GM23248 (cell line): ENCODE measurements around the gene LGI4. TPM values are rescaled to one million over a fixed set of nuclear protein-coding genes. Genes with fewer than 3 reads are reported as not detected.

Source experiments
- DNase-seq: peaks from one replicate; pipeline ENCODE4 v3.0.0-alpha.2; 2015
- H2AFZ ChIP-seq: fragments of 200-600 bp; sonication (generic); 2 replicates; pipeline ENCODE4 v1.6.1; 2016; ENCODE audit warnings: antibody characterized with exemption
- H3F3A ChIP-seq: fragments of 200-600 bp; sonication (generic); 2 replicates; pipeline ENCODE4 v1.6.1; 2016; ENCODE audit warnings: mild to moderate bottlenecking, antibody characterized with exemption, mixed run types; ENCODE audit not compliant: insufficient read depth
- H3K27ac ChIP-seq: fragments of 200-600 bp; sonication (generic); 2 replicates; pipeline ENCODE4 v1.5.1; 2016; ENCODE audit warnings: mild to moderate bottlenecking
- H3K27me3 ChIP-seq: fragments of 200-600 bp; sonication (generic); replicated peaks from 2 replicates; pipeline ENCODE4 v1.6.1; 2016; ENCODE audit warnings: mild to moderate bottlenecking; ENCODE audit not compliant: insufficient read depth
- H3K36me3 ChIP-seq: fragments of 200-600 bp; sonication (generic); 2 replicates; pipeline ENCODE4 v1.6.1; 2016; ENCODE audit warnings: low read depth, mild to moderate bottlenecking
- H3K4me1 ChIP-seq: fragments of 200-600 bp; sonication (generic); 2 replicates; pipeline ENCODE4 v1.6.1; 2016; ENCODE audit warnings: mild to moderate bottlenecking; ENCODE audit not compliant: insufficient read depth
- H3K4me2 ChIP-seq: fragments of 200-600 bp; sonication (generic); one replicate; pipeline ENCODE4 v1.6.1; 2016; ENCODE audit warnings: mild to moderate bottlenecking; ENCODE audit not compliant: unreplicated experiment
- H3K4me3 ChIP-seq: fragments of 200-600 bp; sonication (generic); 2 replicates; pipeline ENCODE4 v1.5.1; 2016; ENCODE audit warnings: mild to moderate bottlenecking
- H3K79me2 ChIP-seq: fragments of 200-600 bp; sonication (generic); 2 replicates; pipeline ENCODE4 v1.6.1; 2016; ENCODE audit warnings: mild to moderate bottlenecking; ENCODE audit not compliant: insufficient read depth
- H3K9ac ChIP-seq: fragments of 200-600 bp; sonication (generic); 2 replicates; pipeline ENCODE4 v1.6.1; 2016; ENCODE audit warnings: mild to moderate bottlenecking
- H3K9me2 ChIP-seq: fragments of 200-600 bp; sonication (generic); 2 replicates; pipeline ENCODE4 v1.6.1; 2016; ENCODE audit warnings: mixed run types, mild to moderate bottlenecking, moderate library complexity; ENCODE audit not compliant: insufficient read depth
- H3K9me3 ChIP-seq: fragments of 200-600 bp; sonication (generic); one replicate; pipeline ENCODE4 v1.6.1; 2017; ENCODE audit warnings: low read depth
- H4K20me1 ChIP-seq: fragments of 200-600 bp; sonication (generic); 2 replicates; pipeline ENCODE4 v1.6.0; 2016; ENCODE audit not compliant: insufficient read depth
- EZH2 ChIP-seq: fragments of 200-600 bp; sonication (generic); IDR thresholded peaks from 2 replicates; pipeline ENCODE4 v1.6.1; 2018; ENCODE audit warnings: antibody characterized with exemption, mild to moderate bottlenecking; ENCODE audit not compliant: insufficient read depth, poor library complexity, severe bottlenecking
- EZH2phosphoT487 ChIP-seq: fragments of 200-600 bp; sonication (generic); IDR thresholded peaks from 2 replicates; pipeline ENCODE4 v1.6.1; 2018; ENCODE audit warnings: antibody characterized with exemption, moderate library complexity, mild to moderate bottlenecking, low read depth; ENCODE audit not compliant: insufficient read depth
- WGBS, 2 experiments: methylation state at CpG; one replicate each; pipeline ENCODE4 v1.1.6; 2015 to 2017; ENCODE audit warnings: low lambda C conversion rate in 2 of 2, low coverage in 1 of 2; ENCODE audit errors: missing lambda C conversion rate in 2 of 2; 5-methylcytosine and 5-hydroxymethylcytosine counted together
- in situ Hi-C: fragments of 300-500 bp; cut with MboI; formaldehyde crosslinking; loops from 2 replicates; pipeline ENCODE4 v1.15.0; 2020
- polyA plus RNA-seq: library from polyadenylated mRNA; unstranded; fragments of >200 nt; fragmentation: Nextera tagmentation; extraction: Ambion mirVana; gene quantifications from 2 replicates; pipeline ENCODE4 v1.2.1, GENCODE V29; 2016
- total RNA-seq: library from RNA; depleted of rRNA; stranded (reverse); fragments of >200 nt; shearing (Covaris generic); gene quantifications from 2 replicates; pipeline ENCODE4 v1.2.3, GENCODE V29; 2014

The LGI4 gene
- total and polyA plus RNA-seq, 2 experiments from 2014 or later = 0.06 to 0.86 TPM

GRCh38 chr19:35081201-35081600, 53.7 kb downstream of the LGI4 start:
- Histone ChIP-seq H3K36me3 (no peaks in the 10 kb centered on the region), H3K27ac (no peak overlapping the region), H3F3A (no peaks in the 10 kb centered on the region), H3K4me2 (no peak overlapping the region), H3K9me2 (no peaks in the 10 kb centered on the region), H3K79me2 (no peaks in the 10 kb centered on the region), H3K9me3 (no peaks in the 10 kb centered on the region), H3K4me1 (no peaks in the 10 kb centered on the region), H3K27me3 (peaks cover 7% of the 10 kb centered on the region; the same call in 1 of the 2 replicates), H3K9ac (no peak overlapping the region), H4K20me1 (no peaks in the 10 kb centered on the region), H2AFZ (no peak overlapping the region), H3K4me3 (no peak overlapping the region)
- 59 to 73% methylated on average over 6 of the region's 6 CpGs for WGBS, 2 experiments
- in situ Hi-C loops = no loop called here
- DNase-seq = no peak
- TF ChIP-seq EZH2 (no peak), EZH2phosphoT487 (no peak)

- in situ Hi-C loops = no loop called here
Observed at GRCh38 chr19:35080613-35081170, 54.2 kb downstream of the LGI4 start.

GRCh38 chr19:35079826-35080225, 55.0 kb downstream of the LGI4 start:
- no peak for DNase-seq
- Histone ChIP-seq H2AFZ (no peak overlapping the region), H3K4me1 (no peaks in the 10 kb centered on the region), H3K36me3 (no peaks in the 10 kb centered on the region), H3K9me2 (no peaks in the 10 kb centered on the region), H4K20me1 (no peaks in the 10 kb centered on the region), H3K4me3 (no peak overlapping the region), H3K9ac (no peak overlapping the region), H3K4me2 (no peak overlapping the region), H3K9me3 (no peaks in the 10 kb centered on the region), H3F3A (no peaks in the 10 kb centered on the region), H3K27ac (no peak overlapping the region), H3K27me3 (peaks cover 7% of the 10 kb centered on the region; the same call in 1 of the 2 replicates), H3K79me2 (no peaks in the 10 kb centered on the region)
- TF ChIP-seq EZH2 (no peak), EZH2phosphoT487 (no peak)
- in situ Hi-C loops = no loop called here
- WGBS, 2 experiments = 54 to 71% methylated on average over 9 to 14 of the region's 14 CpGs

More at GRCh38 chr19:35080613-35081170, 54.2 kb downstream of the LGI4 start:
- Histone ChIP-seq H3K4me1 (no peaks in the 10 kb centered on the region), H3K4me3 (no peak overlapping the region), H3K27me3 (peaks cover 7% of the 10 kb centered on the region; the same call in 1 of the 2 replicates), H3F3A (no peaks in the 10 kb centered on the region), H3K36me3 (no peaks in the 10 kb centered on the region), H3K9me3 (no peaks in the 10 kb centered on the region), H3K4me2 (no peak overlapping the region), H2AFZ (no peak overlapping the region), H3K9ac (no peak overlapping the region), H4K20me1 (no peaks in the 10 kb centered on the region), H3K9me2 (no peaks in the 10 kb centered on the region), H3K27ac (no peak overlapping the region), H3K79me2 (no peaks in the 10 kb centered on the region)
- WGBS, 2 experiments = 59 to 64% methylated on average over 16 of the region's 16 CpGs
- DNase-seq = no peak
- TF ChIP-seq EZH2 = no peak
- TF ChIP-seq EZH2phosphoT487 = no peak

GRCh38 chr19:35077411-35078223, 57.2 kb downstream of the LGI4 start:
- TF ChIP-seq EZH2phosphoT487 (no peak), EZH2 (no peak)
- Histone ChIP-seq H2AFZ (no peak overlapping the region), H4K20me1 (no peaks in the 10 kb centered on the region), H3F3A (no peaks in the 10 kb centered on the region), H3K4me3 (no peak overlapping the region), H3K9me3 (no peaks in the 10 kb centered on the region), H3K79me2 (no peaks in the 10 kb centered on the region), H3K9ac (no peak overlapping the region), H3K4me1 (no peaks in the 10 kb centered on the region), H3K27ac (no peak overlapping the region), H3K36me3 (no peaks in the 10 kb centered on the region), H3K4me2 (no peak overlapping the region), H3K27me3 (peaks cover 7% of the 10 kb centered on the region; the same call in 1 of the 2 replicates), H3K9me2 (no peaks in the 10 kb centered on the region)
- in situ Hi-C loops = no loop called here
- WGBS, 2 experiments = 58 to 61% methylated on average over 17 of the region's 17 CpGs
- no peak for DNase-seq
